HepG2 (cell line): ENCODE results near the gene PUDP.

Experiments used
- CHD2 ChIP-seq: IDR thresholded peaks from 2 replicates; pipeline ENCODE4 v1.6.1; 2011; ENCODE audit warnings: low read depth, low read length, improper control_type of control experiment
- FOXP1 ChIP-seq, 2 experiments: fragments of 450-650 bp in 1 of 2; IDR thresholded peaks; 2 replicates each; pipeline ENCODE4 v1.6.1; 2017 to 2018; ENCODE audit warnings: antibody characterized with exemption in 1 of 2
- POLR2A ChIP-seq, 2 experiments: IDR thresholded peaks; 2 replicates each; pipeline ENCODE4 v1.6.1; 2011; ENCODE audit warnings: low read depth in 2 of 2, low read length in 2 of 2, mild to moderate bottlenecking in 1 of 2, moderate library complexity in 1 of 2; ENCODE audit not compliant: insufficient read depth in 1 of 2
- POLR2AphosphoS5 ChIP-seq: IDR thresholded peaks from 2 replicates; pipeline ENCODE4 v1.6.1; 2012; ENCODE audit warnings: low read depth, low read length
- PRMT3 ChIP-seq: sonication (generic); formaldehyde crosslinking; IDR thresholded peaks from 2 replicates; pipeline ENCODE4 v1.8.1; 2022; ENCODE audit warnings: low read depth, mild to moderate bottlenecking, moderate library complexity, missing genetic modification reagents, borderline replicate concordance
- RFXAP ChIP-seq: sonication (generic); formaldehyde crosslinking; IDR thresholded peaks from 2 replicates; pipeline ENCODE4 v1.4.0; 2020; ENCODE audit warnings: missing genetic modification reagents, borderline replicate concordance
- SMAD1 ChIP-seq: sonication (generic); formaldehyde crosslinking; IDR thresholded peaks from 2 replicates; pipeline ENCODE4 v1.4.0; 2020; ENCODE audit warnings: missing genetic modification reagents, low read depth, mild to moderate bottlenecking, borderline replicate concordance
- ZBTB38 ChIP-seq: sonication (generic); formaldehyde crosslinking; IDR thresholded peaks from 2 replicates; pipeline ENCODE4 v1.5.1; 2020; ENCODE audit warnings: mild to moderate bottlenecking, missing genetic modification reagents
- ZNF121 ChIP-seq: sonication (generic); formaldehyde crosslinking; IDR thresholded peaks from 2 replicates; pipeline ENCODE4 v1.5.0; 2020; ENCODE audit warnings: mild to moderate bottlenecking, missing genetic modification reagents
- TF ChIP-seq, protein P1 (sequence below): sonication (generic); formaldehyde crosslinking; IDR thresholded peaks from 2 replicates; pipeline ENCODE4 v1.5.0; 2020; ENCODE audit warnings: mild to moderate bottlenecking, missing genetic modification reagents, moderate library complexity
- TF ChIP-seq, protein P2 (sequence below): sonication (generic); formaldehyde crosslinking; IDR thresholded peaks from 2 replicates; pipeline ENCODE4 v1.5.0; 2020; ENCODE audit warnings: missing genetic modification reagents

DNA sequence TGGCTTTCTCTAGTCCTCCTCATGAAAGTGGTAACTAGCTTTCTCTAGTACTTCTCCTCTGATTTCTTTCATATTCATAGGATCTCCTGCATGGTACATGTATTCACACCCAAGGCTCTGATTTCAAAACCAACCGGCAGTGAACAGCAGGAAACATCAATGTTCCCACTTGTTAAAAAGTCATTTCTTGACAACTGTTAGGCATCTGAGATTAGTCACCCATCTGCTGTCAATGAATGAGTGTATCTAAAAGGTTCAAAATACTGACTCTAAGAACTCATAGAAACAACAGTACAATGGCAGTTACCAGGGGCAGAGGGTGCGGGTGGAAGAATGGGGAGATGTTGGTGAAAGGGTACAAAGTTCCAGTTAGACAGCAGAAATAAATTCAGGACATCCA lies 31.5 kb upstream of the PUDP start:
- TF ChIP-seq FOXP1 (IDR thresholded peaks at IDR 0.05), result no peak
- TF ChIP-seq FOXP1 (CRISPR knock-in tag; IDR thresholded peaks at IDR 0.05), result no peak
- TF ChIP-seq, protein P1, sequence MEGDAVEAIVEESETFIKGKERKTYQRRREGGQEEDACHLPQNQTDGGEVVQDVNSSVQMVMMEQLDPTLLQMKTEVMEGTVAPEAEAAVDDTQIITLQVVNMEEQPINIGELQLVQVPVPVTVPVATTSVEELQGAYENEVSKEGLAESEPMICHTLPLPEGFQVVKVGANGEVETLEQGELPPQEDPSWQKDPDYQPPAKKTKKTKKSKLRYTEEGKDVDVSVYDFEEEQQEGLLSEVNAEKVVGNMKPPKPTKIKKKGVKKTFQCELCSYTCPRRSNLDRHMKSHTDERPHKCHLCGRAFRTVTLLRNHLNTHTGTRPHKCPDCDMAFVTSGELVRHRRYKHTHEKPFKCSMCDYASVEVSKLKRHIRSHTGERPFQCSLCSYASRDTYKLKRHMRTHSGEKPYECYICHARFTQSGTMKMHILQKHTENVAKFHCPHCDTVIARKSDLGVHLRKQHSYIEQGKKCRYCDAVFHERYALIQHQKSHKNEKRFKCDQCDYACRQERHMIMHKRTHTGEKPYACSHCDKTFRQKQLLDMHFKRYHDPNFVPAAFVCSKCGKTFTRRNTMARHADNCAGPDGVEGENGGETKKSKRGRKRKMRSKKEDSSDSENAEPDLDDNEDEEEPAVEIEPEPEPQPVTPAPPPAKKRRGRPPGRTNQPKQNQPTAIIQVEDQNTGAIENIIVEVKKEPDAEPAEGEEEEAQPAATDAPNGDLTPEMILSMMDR (CRISPR knock-in tag), result no peak
- TF ChIP-seq POLR2A (IDR thresholded peaks at IDR 0.05; ENCODE audit: insufficient read depth in 1 of 2, low read depth in 2 of 2, low read length in 2 of 2), result no peak
- no peak for TF ChIP-seq ZBTB38
- no peak for TF ChIP-seq ZNF121 (CRISPR knock-in tag)
- TF ChIP-seq CHD2, result no peak
- no peak for TF ChIP-seq PRMT3 (CRISPR knock-in tag)
- TF ChIP-seq POLR2AphosphoS5, result no peak
- TF ChIP-seq, protein P2, sequence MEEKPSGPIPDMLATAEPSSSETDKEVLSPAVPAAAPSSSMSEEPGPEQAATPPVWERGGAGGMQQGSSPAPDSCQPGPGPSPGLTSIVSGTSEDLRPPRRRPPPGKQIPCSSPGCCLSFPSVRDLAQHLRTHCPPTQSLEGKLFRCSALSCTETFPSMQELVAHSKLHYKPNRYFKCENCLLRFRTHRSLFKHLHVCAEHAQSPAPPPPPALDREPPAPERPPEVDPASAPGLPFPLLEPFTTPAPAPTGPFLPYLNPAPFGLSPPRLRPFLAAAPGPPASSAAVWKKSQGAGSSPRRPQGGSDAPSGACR (CRISPR knock-in tag), result no peak
- TF ChIP-seq RFXAP (CRISPR knock-in tag), result no peak
- TF ChIP-seq SMAD1 (CRISPR knock-in tag), result no peak
